ENCODE data around the gene MARCHF5.

DNA sequence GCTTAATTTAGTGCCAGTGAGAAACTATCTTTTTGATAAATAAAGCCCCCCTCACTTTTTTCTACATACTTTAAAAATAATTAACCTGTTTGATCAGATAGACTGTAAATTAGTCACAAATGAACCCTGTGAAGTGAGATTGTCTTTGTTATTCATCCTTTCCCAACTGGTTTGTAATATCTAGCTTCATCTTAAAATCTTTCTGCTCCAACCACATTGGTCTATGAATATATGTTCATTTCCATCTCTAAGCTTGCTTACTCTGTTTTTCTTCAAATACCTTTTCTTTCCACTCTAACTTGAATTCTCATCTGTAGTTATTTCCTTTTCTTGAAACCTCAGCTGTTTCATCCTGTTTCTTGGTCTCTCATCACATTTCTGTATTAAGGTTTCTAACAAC is 12.1 kb downstream of the MARCHF5 start:
- TF ChIP-seq POLR2A (IDR thresholded peaks at IDR 0.05) (no peak), CTCF (IDR thresholded peaks at IDR 0.05 in 4 of 5, conservative IDR thresholded peaks at IDR 0.05 in 1 of 5) (no peak)

Data from gastrocnemius medialis (tissue), 4 donors.